ENCODE measurements around the gene ICAM3.

ICAM3 gene

GRCh38 chr19:10334588-10335351 lies 4.7 kb downstream of the ICAM3 start:
- Mint-ChIP-seq H3K9me3 (no peaks in the 10 kb centered on the region), H3K4me3 (no peak overlapping the region), H3K27me3 (no peaks in the 10 kb centered on the region), H3K27ac (peak overlapping the region; percentile 92), H3K4me1 (ENCODE audit: low read depth) (peaks cover 60% of the 10 kb centered on the region), H3K36me3 (ENCODE audit: low read depth) (peaks cover 30% of the 10 kb centered on the region)
- intact Hi-C loops (cut with micrococcal nuclease) = loop anchor here (5.0 kb wide), 1 partner anchor 42 kb away; no protein-coding TSS in a partner anchor

- peak overlapping the region; percentile 92 for H3K27ac Mint-ChIP-seq
- H3K4me3 Mint-ChIP-seq = peak overlapping the region; percentile 94
- peaks cover 52% of the 10 kb centered on the region for H3K4me1 Mint-ChIP-seq (ENCODE audit: low read depth)
- H3K27me3 Mint-ChIP-seq = no peaks in the 10 kb centered on the region
- H3K36me3 Mint-ChIP-seq (ENCODE audit: low read depth) = peaks cover 38% of the 10 kb centered on the region
- no peaks in the 10 kb centered on the region for H3K9me3 Mint-ChIP-seq
- intact Hi-C loops (cut with micrococcal nuclease) = loop anchor here (5.0 kb wide), 1 partner anchor 42 kb away; no protein-coding TSS in a partner anchor
Measured at GRCh38 chr19:10333758-10334587, 5.5 kb downstream of the ICAM3 start.

GRCh38 chr19:10332965-10333757 lies 6.3 kb downstream of the ICAM3 start, which contains the start of gene RAVER1:
TSS of gene RAVER1 (minus strand) at chr19:10333529. CDS start at chr19:10333507, 22 bp downstream.
- Mint-ChIP-seq H3K27ac (peak within 1 kb of the TSS; percentile 92), H3K9me3 (no peaks in the 10 kb centered on the region), H3K36me3 (ENCODE audit: low read depth) (peaks cover 46% of the 10 kb centered on the region), H3K4me3 (peak within 1 kb of the TSS; percentile 94), H3K4me1 (ENCODE audit: low read depth) (peaks cover 44% of the 10 kb centered on the region), H3K27me3 (no peaks in the 10 kb centered on the region)
- intact Hi-C loops (cut with micrococcal nuclease) = loop anchor here (5.0 kb wide), 1 partner anchor 41 kb away; no protein-coding TSS in a partner anchor

GRCh38 chr19:10332158-10332964 lies 7.1 kb downstream of the ICAM3 start:
- Mint-ChIP-seq H3K36me3 (ENCODE audit: low read depth) (peaks cover 54% of the 10 kb centered on the region), H3K4me3 (peak overlapping the region; percentile 94), H3K27ac (peak overlapping the region; percentile 92), H3K9me3 (no peaks in the 10 kb centered on the region), H3K4me1 (ENCODE audit: low read depth) (peaks cover 40% of the 10 kb centered on the region), H3K27me3 (no peaks in the 10 kb centered on the region)
- intact Hi-C loops (cut with micrococcal nuclease) = loop anchor here (5.0 kb wide), 1 partner anchor 40 kb away; no protein-coding TSS in a partner anchor

- Mint-ChIP-seq H3K9me3 (no peaks in the 10 kb centered on the region), H3K4me1 (ENCODE audit: low read depth) (peaks cover 26% of the 10 kb centered on the region), H3K4me3 (no peak overlapping the region), H3K27me3 (no peaks in the 10 kb centered on the region), H3K27ac (no peak overlapping the region), H3K36me3 (ENCODE audit: low read depth) (peaks cover 72% of the 10 kb centered on the region)
- intact Hi-C loops (cut with micrococcal nuclease) = no loop called here
Measured at GRCh38 chr19:10329555-10329954, 9.9 kb downstream of the ICAM3 start.

- Mint-ChIP-seq H3K9me3 (no peaks in the 10 kb centered on the region), H3K4me3 (no peak overlapping the region), H3K4me1 (ENCODE audit: low read depth) (peaks cover 19% of the 10 kb centered on the region), H3K36me3 (ENCODE audit: low read depth) (peaks cover 79% of the 10 kb centered on the region), H3K27ac (no peak overlapping the region), H3K27me3 (no peaks in the 10 kb centered on the region)
- intact Hi-C loops (cut with micrococcal nuclease) = no loop called here
Measured at GRCh38 chr19:10328558-10329429, 10.6 kb downstream of the ICAM3 start.

- Mint-ChIP-seq H3K4me3 (no peak overlapping the region), H3K36me3 (ENCODE audit: low read depth) (peaks cover 79% of the 10 kb centered on the region), H3K27me3 (no peaks in the 10 kb centered on the region), H3K4me1 (ENCODE audit: low read depth) (peaks cover 12% of the 10 kb centered on the region), H3K27ac (peak overlapping the region; percentile 45), H3K9me3 (no peaks in the 10 kb centered on the region)
- intact Hi-C loops (cut with micrococcal nuclease) = no loop called here
Measured at GRCh38 chr19:10327793-10328192, 11.6 kb downstream of the ICAM3 start.

- no peaks in the 10 kb centered on the region for H3K27me3 Mint-ChIP-seq
- H3K36me3 Mint-ChIP-seq (ENCODE audit: low read depth) = peaks cover 98% of the 10 kb centered on the region
- H3K9me3 Mint-ChIP-seq = no peaks in the 10 kb centered on the region
- H3K27ac Mint-ChIP-seq = no peak overlapping the region
- intact Hi-C loops (cut with micrococcal nuclease) = no loop called here
- no peaks in the 10 kb centered on the region for H3K4me1 Mint-ChIP-seq (ENCODE audit: low read depth)
- no peak overlapping the region for H3K4me3 Mint-ChIP-seq
Measured at GRCh38 chr19:10325732-10326131, 13.7 kb downstream of the ICAM3 start.

GRCh38 chr19:10321874-10322835 lies 17.3 kb downstream of the ICAM3 start:
- Mint-ChIP-seq H3K27ac (no peak overlapping the region), H3K9me3 (no peaks in the 10 kb centered on the region), H3K27me3 (no peaks in the 10 kb centered on the region), H3K36me3 (ENCODE audit: low read depth) (peaks cover 100% of the 10 kb centered on the region), H3K4me1 (ENCODE audit: low read depth) (no peaks in the 10 kb centered on the region), H3K4me3 (no peak overlapping the region)
- intact Hi-C loops (cut with micrococcal nuclease) = no loop called here

- intact Hi-C loops (cut with micrococcal nuclease) = no loop called here
- Mint-ChIP-seq H3K9me3 (no peaks in the 10 kb centered on the region), H3K4me3 (no peak overlapping the region), H3K4me1 (ENCODE audit: low read depth) (no peaks in the 10 kb centered on the region), H3K27ac (no peak overlapping the region), H3K27me3 (no peaks in the 10 kb centered on the region), H3K36me3 (ENCODE audit: low read depth) (peaks cover 100% of the 10 kb centered on the region)
Measured at GRCh38 chr19:10321417-10321797, 18.0 kb downstream of the ICAM3 start.

- Mint-ChIP-seq H3K27ac (no peak overlapping the region), H3K9me3 (no peaks in the 10 kb centered on the region), H3K27me3 (no peaks in the 10 kb centered on the region), H3K4me3 (no peak overlapping the region), H3K36me3 (ENCODE audit: low read depth) (peaks cover 100% of the 10 kb centered on the region), H3K4me1 (ENCODE audit: low read depth) (no peaks in the 10 kb centered on the region)
- intact Hi-C loops (cut with micrococcal nuclease) = no loop called here
Measured at GRCh38 chr19:10320602-10321416, 18.6 kb downstream of the ICAM3 start.

All from dendritic cell treated with granulocyte-macrophage colony-stimulating factor and Interleukin-4, amounts not matched to agents 40 ng/mL and 50 ng/mL, for 4 days (primary cell).